Measurements from ENCODE around the gene DUT. TPM values are rescaled to one million over a fixed set of nuclear protein-coding genes. Genes with fewer than 3 reads are reported as not detected.
"Not testable (repeated sequence)": the region's sequence is repeated elsewhere in the genome, so short reads cannot be mapped to it uniquely, and the experiment has no call there.

The DUT gene
- polyA plus RNA-seq, 3 donors: 31.8 to 89.2 (median 61.0) TPM

DNA sequence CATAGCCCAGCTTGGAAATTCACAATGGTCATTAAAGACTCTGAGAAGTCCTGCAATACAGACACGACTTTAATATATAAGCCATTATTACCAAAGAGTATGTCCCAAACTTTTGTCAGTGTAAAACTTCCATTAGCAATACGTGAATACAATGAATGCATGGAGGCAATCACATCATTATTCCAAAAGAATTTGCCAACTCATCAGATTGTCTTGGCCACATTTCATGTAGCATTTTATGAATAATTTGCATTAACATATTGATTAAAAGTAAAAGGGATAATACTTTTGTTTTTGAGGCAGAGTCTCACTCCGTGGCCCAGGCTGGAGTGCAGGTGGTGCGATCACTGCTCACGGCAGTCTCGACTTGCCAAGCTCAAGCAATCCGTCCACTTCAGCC, 7.9 kb upstream of the DUT start:
- no peak overlapping the region for H3K27ac ChIP-seq (ENCODE audit: low read depth, low read length)
- 88 to 97% (median 94%) methylated on average over 7 of the region's 7 CpGs for WGBS, 3 donors

DNA sequence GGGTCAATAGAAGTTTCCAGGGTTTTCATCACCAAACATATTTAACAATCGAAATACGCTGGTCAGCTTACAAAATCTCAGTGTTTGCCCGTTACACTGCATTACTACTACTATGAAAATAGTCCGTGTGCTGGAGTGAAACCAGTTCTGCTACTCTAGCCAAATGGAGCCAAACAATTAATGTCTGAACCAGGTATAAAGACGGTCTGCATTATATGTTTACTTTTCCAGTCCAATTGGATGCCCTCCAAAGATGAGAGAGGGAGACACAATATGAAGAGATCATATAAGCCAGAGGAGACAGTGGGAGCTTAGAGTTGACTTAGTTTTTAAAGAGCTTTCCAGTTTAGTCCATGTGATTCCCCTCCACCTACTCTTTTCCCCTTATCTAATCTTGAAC, 6.3 kb upstream of the DUT start:
- 32 to 67% (median 61%) methylated on average over 5 of the region's 5 CpGs for WGBS, 3 donors
- H3K27ac ChIP-seq (ENCODE audit: low read depth, low read length): no peak overlapping the region

DNA sequence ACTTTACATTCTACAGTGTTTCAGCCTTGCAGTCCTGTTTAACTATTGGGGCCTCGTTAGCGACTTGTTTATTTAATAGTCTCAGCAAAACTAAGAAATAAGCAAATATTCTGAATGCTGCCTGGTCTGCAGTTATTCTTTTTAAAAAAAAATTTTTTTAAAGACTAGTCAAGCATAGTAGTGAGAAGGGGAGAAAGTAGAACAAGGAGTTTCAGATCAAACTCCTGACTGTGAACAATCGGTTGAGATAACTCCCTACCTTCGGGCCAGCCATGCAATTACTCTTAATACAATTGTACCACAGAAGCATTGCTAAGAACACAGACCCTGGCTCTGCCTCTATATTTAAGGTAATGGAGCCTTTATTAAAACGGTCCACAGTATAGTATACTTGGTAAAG, 5.8 kb upstream of the DUT start:
- 49 to 91% (median 86%) methylated on average over 5 of the region's 5 CpGs for WGBS, 3 donors
- H3K27ac ChIP-seq (ENCODE audit: low read depth, low read length): no peak overlapping the region

DNA sequence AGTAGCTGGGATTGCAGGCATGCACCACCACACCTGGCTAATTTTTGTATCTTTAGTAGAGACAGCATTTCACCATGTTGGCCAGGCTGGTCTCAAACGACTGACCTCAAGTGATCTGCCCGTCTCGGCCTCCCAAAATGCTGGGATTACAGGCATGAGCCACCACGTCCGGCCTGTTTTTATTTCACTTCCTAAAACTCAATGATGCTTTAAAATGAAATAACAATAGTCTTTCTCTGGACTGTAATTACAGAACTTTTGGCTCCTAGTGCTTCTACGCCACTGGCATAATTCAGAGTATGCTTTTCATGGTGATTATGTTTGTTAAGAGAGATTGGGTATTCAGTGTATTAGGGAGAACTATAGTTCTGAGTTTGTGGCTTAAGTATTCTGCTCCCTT, 5.0 kb upstream of the DUT start:
- H3K27ac ChIP-seq (ENCODE audit: low read depth, low read length): not testable (repeated sequence)
- WGBS, 3 donors: 84 to 90% (median 87%) methylated on average over 6 of the region's 6 CpGs

DNA sequence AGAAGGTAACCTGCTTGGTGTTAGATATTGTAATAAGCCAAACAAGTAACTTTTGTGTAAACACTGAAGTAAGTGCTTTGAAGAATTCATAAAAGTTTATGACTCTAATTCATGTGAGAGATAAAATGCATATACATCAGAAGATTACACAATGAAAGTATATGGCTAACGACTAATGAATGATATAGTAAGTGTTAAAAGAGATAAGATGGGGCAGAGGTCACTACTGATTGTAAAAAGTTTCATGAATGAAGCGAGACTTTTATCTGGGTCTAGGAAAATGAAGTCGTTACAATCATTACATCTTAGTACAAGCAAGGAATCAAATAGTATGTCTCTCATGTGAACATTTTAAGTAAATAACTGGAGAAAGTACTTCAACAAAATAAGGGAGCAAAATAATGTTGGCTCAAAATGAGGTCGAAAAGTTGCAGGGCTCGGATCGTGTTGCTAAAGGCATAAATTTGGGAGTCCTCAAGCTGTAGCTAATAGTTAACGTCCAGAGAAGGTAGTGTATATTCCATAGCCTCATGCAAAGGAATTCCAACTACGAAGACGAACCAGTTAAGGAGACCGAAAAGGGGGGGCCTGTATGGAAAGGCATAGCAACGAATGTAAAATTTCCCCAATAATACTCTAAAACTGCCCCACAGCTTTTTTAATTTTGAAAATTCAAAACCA, 984 bp upstream of the DUT start:
- H3K27ac ChIP-seq (ENCODE audit: low read depth, low read length): no peak overlapping the region
- 6 to 21% (median 20%) methylated on average over 11 of the region's 11 CpGs for WGBS, 3 donors

DNA sequence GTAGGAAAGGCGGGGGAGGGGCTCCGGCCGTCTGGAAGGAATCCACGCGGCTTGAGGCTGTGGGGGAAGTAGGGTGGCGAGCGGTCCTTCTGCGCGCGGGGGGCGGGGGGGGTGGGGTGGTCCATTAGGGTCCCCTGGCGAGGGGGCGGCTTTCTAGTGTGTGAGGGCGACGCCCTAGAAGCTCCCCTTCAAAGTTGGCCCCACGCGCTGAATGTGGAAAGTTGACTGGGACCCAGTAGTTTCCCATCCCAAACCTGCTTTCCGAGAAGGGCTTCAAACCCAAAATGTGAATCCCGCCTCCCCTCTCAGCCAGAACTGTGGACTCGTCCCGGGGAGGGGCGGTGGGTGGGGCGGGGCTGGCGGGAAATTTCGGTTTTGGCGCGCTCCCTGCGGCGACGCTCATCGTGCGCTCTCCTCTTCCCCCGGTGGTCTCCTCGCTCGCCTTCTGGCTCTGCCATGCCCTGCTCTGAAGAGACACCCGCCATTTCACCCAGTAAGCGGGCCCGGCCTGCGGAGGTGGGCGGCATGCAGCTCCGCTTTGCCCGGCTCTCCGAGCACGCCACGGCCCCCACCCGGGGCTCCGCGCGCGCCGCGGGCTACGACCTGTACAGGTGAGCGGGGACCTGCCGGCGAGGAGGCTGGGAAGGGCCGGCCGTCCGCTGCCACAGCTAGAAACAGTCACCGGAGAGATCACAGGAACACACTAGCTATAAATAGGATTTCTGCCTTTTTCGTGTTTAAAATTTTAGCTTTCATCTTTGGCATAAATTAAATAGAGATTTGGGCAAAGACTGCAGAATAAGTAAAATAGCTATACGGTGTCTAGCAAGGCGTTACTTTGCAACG, 790 bp downstream of the DUT start:
- 1% methylated on average over 54 to 64 of the region's 64 CpGs for WGBS, 3 donors
- H3K27ac ChIP-seq (ENCODE audit: low read depth, low read length): peak overlapping the region; percentile 65

DNA sequence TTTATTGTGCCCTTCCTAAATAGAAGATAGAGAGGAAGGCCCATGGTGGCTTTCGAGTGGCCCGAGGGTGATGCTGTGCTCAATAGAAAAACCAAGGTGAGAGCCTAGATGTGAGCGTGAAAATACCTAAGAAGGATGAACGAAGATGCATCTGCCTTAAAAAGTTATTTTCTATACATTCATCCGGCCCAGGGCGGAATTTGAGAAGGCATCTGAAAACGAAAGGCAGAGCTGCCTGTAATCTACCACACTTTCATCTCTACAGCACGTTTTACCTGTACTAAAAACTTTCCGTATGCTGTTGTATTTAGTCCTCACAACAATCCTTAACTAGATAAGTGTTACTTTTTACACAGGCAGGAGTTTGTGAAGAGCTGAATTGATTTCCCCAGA, 1.4 kb downstream of the DUT start:
- WGBS, 3 donors: 43 to 56% (median 44%) methylated on average over 9 of the region's 9 CpGs
- H3K27ac ChIP-seq (ENCODE audit: low read depth, low read length): no peak overlapping the region

DNA sequence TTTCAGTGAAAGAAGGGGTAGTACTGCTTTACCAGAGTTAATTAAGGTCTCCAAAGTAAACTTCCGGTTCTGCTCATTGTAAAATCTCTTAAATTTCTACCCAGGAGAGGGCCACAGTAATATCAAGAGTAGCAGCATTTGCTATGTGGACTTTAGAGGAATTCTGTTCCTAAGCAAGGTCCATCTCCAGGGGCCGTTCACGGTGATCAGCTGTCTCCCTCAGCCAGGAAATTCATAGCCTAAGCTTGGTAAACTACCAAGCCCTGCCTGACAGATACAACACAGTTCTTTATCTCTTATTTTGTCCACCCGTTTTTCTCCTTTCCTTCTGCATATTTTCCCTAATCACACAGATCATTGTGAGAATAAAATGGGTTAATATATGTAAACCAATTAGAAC, 2.3 kb downstream of the DUT start:
- no peak overlapping the region for H3K27ac ChIP-seq (ENCODE audit: low read depth, low read length)
- 29 to 59% (median 44%) methylated on average over 4 of the region's 4 CpGs for WGBS, 3 donors

DNA sequence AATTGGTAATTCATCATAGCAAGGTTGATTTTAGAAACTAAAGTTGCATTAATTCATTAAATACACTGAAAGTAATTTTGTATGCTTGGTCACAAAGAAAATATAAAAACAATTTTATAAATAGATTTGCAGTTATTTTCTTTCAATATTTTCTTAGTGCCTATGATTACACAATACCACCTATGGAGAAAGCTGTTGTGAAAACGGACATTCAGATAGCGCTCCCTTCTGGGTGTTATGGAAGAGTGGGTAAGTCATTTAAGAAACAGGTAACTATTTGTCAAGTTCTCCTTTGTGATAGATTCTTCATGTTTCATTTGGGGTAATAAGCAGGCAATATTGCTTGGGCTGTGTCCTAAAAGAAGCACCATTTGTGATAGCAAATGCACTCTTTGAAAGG, 3.0 kb downstream of the DUT start:
- no peak overlapping the region for H3K27ac ChIP-seq (ENCODE audit: low read depth, low read length)
- WGBS, 3 donors: 43 to 81% (median 53%) methylated on average over 2 of the region's 2 CpGs

DNA sequence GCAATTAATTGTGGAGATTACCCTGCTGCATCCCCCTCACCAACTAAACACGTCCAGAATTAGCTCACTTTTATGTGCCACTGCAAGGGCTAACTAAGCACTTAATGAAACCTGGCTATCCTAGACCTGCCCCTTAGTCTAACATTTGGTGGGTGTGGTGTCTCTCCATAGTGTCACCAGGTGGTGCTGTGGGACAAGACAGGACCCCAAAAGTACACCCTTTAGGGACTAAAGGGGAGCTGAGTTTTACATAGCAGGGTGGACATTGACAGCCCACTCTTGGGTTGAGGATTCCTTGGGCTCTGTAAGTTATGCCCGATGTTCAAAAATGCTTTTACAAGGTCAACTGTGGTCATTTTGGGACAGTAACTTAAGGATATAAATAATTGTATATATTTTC, 5.7 kb downstream of the DUT start:
- 80 to 88% (median 85%) methylated on average over 2 of the region's 2 CpGs for WGBS, 3 donors
- no peak overlapping the region for H3K27ac ChIP-seq (ENCODE audit: low read depth, low read length)

DNA sequence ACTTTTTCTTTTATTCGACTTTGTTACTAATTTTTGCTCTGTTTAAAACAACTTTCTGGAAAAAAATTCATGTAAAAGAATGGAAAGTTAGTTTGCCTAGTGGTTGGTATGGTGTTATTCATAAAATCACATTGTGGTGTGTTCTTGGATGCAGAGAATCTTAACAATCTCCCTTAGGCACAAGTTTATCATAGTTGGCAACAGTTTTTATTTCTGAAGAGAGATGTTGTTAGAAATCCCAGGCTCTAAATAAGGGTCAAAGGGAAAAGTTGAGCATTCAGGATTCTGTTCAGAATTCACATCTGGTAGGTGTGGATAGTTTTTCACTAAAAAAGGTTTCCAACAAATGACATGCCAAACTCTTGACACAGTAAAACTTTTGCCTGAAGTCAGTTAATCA, 6.4 kb downstream of the DUT start:
- WGBS, 3 donors: 64 to 84% (median 67%) methylated on average over 1 of the region's 1 CpG

DNA sequence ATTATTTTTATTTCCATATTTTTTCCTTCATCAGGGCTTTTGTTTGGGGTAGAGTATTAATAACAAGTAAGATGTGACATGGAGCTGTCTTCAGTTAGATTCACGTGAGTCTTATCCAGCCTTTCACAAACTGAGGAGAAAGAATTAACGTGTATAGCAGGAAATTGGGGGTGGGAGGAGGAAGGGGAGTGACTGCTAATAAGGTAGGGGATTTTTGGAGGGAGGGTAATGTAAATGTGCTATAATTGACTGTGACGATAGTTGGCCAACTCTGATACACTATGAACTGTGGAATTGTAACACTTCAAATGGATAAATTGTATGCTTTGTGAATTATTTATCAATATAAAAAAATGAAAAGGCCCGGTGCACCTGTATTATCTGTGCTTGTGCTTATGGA, 8.9 kb downstream of the DUT start:
- H3K27ac ChIP-seq (ENCODE audit: low read depth, low read length): no peak overlapping the region
- WGBS, 3 donors: 72 to 85% (median 73%) methylated on average over 4 of the region's 4 CpGs

More for the DNA sequence above, 6.4 kb downstream of the DUT start:
- no peak overlapping the region for H3K27ac ChIP-seq (ENCODE audit: low read depth, low read length)

DNA sequence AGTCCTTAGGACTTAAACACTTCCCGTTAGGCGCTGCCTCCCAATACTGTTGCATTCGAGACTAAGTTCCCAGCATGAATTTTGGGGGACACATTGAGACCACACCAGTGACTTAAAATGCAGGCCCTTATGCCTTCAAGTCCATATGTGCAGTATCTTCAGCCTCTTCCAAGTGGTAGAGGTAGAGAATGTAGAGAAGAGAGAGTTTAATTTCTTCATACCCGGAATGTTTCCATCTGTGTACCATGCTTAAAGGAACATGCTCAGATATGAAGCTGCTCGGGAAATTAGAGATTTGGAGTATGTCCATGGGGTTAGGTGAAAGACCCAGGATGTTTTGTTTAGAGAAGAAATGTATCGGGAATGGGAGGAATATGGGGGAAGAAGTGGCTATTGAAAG, 12.6 kb downstream of the DUT start:
- 93 to 96% (median 94%) methylated on average over 6 of the region's 6 CpGs for WGBS, 3 donors

DNA sequence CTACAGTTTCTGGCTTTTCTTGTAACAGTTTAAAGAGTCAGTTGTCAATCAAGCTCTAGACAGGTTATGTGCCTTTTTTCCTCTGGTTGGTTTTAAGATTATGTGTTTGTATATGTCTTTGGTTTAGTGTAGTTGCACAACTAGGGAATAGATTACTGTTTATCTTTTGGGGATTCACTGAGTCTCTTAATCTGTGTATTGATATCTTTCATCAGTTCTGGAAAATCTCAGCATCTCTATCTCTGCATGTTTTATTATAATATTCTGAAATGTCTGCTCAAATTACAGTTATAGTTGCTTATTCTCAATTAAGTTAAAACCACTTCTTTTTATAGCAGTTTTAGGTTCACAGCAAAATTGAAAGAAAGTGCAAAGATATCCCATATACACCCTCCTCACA, 14.3 kb downstream of the DUT start:
- H3K27ac ChIP-seq (ENCODE audit: low read depth, low read length): no peak overlapping the region

More for the DNA sequence above, 12.6 kb downstream of the DUT start:
- no peak overlapping the region for H3K27ac ChIP-seq (ENCODE audit: low read depth, low read length)

DNA sequence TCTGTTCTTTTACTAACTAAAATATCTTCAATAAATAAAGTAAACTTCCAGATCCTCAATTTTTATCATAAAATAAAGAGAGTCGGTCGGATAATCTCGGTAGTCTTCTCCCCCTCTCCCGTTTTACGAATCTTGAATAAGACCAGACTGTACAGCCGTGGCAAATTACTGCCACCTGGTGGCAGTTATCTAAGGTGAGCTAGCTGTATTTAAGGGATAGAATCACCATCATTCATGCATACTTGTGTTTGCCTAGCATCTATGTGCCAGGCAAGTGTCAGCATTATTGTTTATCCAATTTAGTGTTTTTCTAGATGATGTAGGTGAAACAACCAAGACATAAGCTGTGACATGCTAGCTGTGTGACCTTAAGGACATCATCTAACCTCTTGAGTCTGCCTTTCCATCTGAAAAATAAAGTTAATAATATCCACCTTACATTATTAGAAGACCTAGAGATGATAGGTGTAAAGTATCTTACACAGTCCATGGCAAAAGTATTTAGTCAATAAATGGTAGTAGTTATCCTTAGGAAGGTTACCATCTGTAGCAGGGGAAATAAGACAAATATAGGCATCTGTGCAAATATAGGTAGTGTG, 21.3 kb downstream of the DUT start:
- H3K27ac ChIP-seq (ENCODE audit: low read depth, low read length): no peak overlapping the region
- WGBS, 3 donors: 1 to 4% (median 4%) methylated on average over 6 of the region's 6 CpGs

DNA sequence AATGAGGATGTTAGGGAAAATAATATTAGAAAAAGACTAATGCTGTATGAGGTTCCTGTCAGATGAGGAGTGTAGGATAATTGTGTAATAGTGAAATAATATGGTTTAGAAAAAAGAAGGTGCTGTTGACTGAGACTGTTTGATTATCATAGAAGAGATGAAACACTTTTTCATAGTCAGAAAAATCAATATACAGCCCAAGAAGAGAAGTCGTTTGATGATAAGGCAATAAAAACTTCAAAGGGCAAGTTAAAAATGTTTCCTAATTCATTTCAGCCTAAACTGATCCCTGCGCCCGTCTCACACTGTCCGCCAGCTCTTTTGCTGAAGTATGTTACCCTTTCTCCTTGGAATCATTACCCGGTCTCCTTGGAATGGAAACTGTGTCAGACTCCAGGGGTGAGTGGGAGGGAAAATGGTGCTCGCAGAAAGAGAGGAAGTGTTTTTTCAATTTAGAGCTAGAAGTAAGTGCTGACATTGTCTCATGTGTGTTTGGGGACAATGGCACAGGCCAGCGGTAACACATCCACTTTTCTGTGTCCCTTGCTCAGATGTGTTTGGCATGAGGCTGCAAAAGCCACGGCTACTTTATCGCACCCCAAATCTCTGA, 23.6 kb downstream of the DUT start:
- 34 to 58% (median 49%) methylated on average over 9 of the region's 9 CpGs for WGBS, 3 donors
- H3K27ac ChIP-seq (ENCODE audit: low read depth, low read length): no peak overlapping the region

DNA sequence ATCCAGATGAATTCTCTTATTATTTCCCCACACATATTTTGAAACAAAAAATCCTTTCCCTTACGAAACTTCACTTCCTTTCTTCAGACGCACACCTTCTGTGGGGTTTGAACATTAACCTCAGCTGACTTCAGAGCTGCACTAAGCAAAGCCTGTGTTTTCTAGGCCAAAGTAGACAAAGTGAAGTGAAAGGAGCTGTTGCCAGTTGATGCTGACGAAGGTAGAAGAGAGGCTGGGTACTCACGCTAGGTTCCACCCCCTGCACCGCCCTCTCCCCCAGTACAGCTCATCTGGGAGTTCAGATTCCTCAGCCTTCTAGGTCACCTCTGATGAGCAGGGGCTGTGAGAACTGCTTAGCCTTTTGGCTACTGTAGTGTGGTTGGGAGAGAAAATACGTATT, 24.1 kb downstream of the DUT start:
- H3K27ac ChIP-seq (ENCODE audit: low read depth, low read length): no peak overlapping the region
- 43 to 51% (median 44%) methylated on average over 6 of the region's 6 CpGs for WGBS, 3 donors

DNA sequence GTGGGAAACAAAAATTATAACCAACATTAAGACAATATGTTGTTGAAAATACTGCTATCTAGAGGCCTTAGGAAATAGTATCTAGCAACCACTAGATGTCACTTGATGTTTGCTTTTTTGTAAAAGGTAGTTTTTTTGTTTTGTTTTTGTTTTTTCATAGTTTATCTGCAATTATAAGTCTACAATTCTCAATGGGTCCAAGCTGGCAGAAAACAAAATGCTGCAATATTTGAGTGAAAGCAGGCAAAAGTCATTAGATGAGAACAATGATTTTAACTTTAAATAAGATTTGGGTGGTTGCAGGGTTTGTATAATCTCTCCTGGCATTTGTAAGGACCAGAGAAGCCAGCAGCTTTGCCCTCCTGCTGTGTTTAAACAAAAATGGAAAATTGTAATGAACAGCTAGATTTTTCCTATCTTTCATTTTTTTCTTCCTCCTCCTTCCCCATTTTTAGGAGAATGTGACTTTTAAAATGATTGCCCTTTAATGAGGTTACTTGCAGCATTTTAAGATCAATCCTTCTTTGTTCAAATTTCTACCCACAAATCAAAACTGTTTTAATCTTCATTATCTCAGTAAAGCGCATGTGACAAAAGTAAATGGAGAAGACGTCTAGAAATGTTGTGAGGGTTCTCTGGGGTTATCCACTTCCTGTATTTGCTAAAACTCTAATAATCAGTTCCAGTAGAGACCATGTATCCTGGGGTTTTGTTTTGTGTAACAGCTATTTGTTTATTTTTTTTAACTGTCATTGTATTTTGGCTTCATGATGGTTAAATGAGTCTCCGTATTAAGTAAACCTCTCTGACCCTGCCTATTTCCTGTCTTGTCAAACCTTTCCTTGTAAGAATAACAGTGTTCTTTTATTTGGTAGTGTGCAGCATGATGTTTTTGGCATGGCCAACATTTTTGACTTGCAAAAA, 27.3 kb downstream of the DUT start:
- WGBS, 3 donors: 10 to 14% (median 12%) methylated on average over 3 of the region's 3 CpGs
- no peak overlapping the region for H3K27ac ChIP-seq (ENCODE audit: low read depth, low read length)
